Naive thymus-derived CD8-positive, alpha-beta T cell (primary cell): Measurements from ENCODE around the gene KIAA1328. TPM values are rescaled to one million over a fixed set of nuclear protein-coding genes. Genes with fewer than 3 reads are reported as not detected.

ENCODE experiments used
- ATAC-seq, 2 donors: fragments of 150-1000 bp; cut with Tn5 transposase in 1 of 2; sonication (Bioruptor Pico), chemical (Tn5 transposase) in 1 of 2; 1 replicate in 1 of 2; 2 replicates in 1 of 2; pipeline ENCODE4 v1.10.0; 2021; ENCODE audit warnings: mild to moderate bottlenecking in 2 of 2, moderate library complexity in 2 of 2
- POLR2A ChIA-PET: fragments of 350-600 bp; sonication (Branson Sonifier 250); formaldehyde crosslinking; loops from one replicate; lab custom pipeline; 2021; ENCODE audit warnings: antibody characterized with exemption; lab: Charles Lee
- DNase-seq, 10 donors: peaks; one replicate each; pipeline versions ENCODE4 v3.0.0 to v3.0.0-alpha.2; 2020 to 2022
- H3K27ac Mint-ChIP-seq, 10 donors: one replicate each; pipeline ENCODE4 v1.8.0; 2020 to 2022; ENCODE audit warnings: mild to moderate bottlenecking in 10 of 10, mixed read lengths in 10 of 10, moderate library complexity in 4 of 10, inconsistent platforms in 1 of 10
- H3K27me3 Mint-ChIP-seq, 5 donors: one replicate each; pipeline ENCODE4 v1.8.0; 2021 to 2022; ENCODE audit warnings: mixed read lengths in 5 of 5
- H3K36me3 Mint-ChIP-seq, 3 donors: one replicate each; pipeline ENCODE4 v1.8.0; 2020 to 2022; ENCODE audit warnings: mixed read lengths in 3 of 3, mild to moderate bottlenecking in 2 of 3, inconsistent platforms in 1 of 3
- H3K4me1 Mint-ChIP-seq, 4 donors: one replicate each; pipeline ENCODE4 v1.8.0; 2021 to 2022; ENCODE audit warnings: mixed read lengths in 4 of 4
- H3K4me3 Mint-ChIP-seq, 10 donors: one replicate each; pipeline ENCODE4 v1.8.0; 2020 to 2022; ENCODE audit warnings: mild to moderate bottlenecking in 10 of 10, mixed read lengths in 10 of 10, moderate library complexity in 6 of 10, inconsistent platforms in 1 of 10
- H3K9me3 Mint-ChIP-seq, 9 donors: one replicate each; pipeline ENCODE4 v1.8.0; 2020 to 2022; ENCODE audit warnings: mixed read lengths in 9 of 9, mild to moderate bottlenecking in 3 of 9, inconsistent platforms in 1 of 9, moderate library complexity in 1 of 9
- polyA plus RNA-seq, 3 donors: library from polyadenylated mRNA; unstranded; fragments of 300-500 nt; fragmentation: Illumina TruSeq; gene quantifications; one replicate each; pipeline ENCODE4 v1.2.3, GENCODE V29; 2021
- total RNA-seq, 8 experiments: library from RNA in 2 of 8; stranded (reverse) in 2 of 8; gene quantifications; one replicate each; pipeline ENCODE4 v1.2.3 and lab custom pipeline; 2021 to 2026

The KIAA1328 gene
- total and polyA plus RNA-seq, 5 experiments from 2014 or later: 6.3 to 15.1 (median 10.8) TPM

GRCh38 chr18:37222354-37222998 lies 393.5 kb downstream of the KIAA1328 start:
- DNase-seq (no peak), ATAC-seq (no peak)
- H3K9me3 Mint-ChIP-seq: peaks cover 0 to 14% (median 3%) of the 10 kb centered on the region in 9 donors
- no peak overlapping the region for H3K4me3 Mint-ChIP-seq
- peaks cover 0 to 5% (median 0%) of the 10 kb centered on the region in 4 donors for H3K4me1 Mint-ChIP-seq
- H3K27ac Mint-ChIP-seq: peak overlapping the region in 1 of 10 donors; percentile 67
- peaks cover 23 to 52% (median 23%) of the 10 kb centered on the region in 3 donors for H3K36me3 Mint-ChIP-seq
- POLR2A ChIA-PET: no interaction called here
- H3K27me3 Mint-ChIP-seq: no peaks in the 10 kb centered on the region

- DNase-seq: no peak
- no peaks in the 10 kb centered on the region for H3K27me3 Mint-ChIP-seq
- no peak overlapping the region for H3K4me3 Mint-ChIP-seq
- POLR2A ChIA-PET: no interaction called here
- peaks cover 28 to 57% (median 28%) of the 10 kb centered on the region in 3 donors for H3K36me3 Mint-ChIP-seq
- no peak overlapping the region for H3K27ac Mint-ChIP-seq
- ATAC-seq: no peak
- peaks cover 0 to 5% (median 0%) of the 10 kb centered on the region in 4 donors for H3K4me1 Mint-ChIP-seq
- peaks cover 0 to 15% (median 5%) of the 10 kb centered on the region in 9 donors for H3K9me3 Mint-ChIP-seq
Measured at GRCh38 chr18:37222999-37223378, 394.1 kb downstream of the KIAA1328 start.

GRCh38 chr18:37225279-37225678 lies 396.4 kb downstream of the KIAA1328 start:
- H3K36me3 Mint-ChIP-seq: peaks cover 28 to 52% (median 35%) of the 10 kb centered on the region in 3 donors
- H3K27ac Mint-ChIP-seq: peak overlapping the region in 1 of 10 donors; percentile 28
- no peaks in the 10 kb centered on the region for H3K27me3 Mint-ChIP-seq
- H3K4me3 Mint-ChIP-seq: no peak overlapping the region
- H3K9me3 Mint-ChIP-seq: peaks cover 0 to 27% (median 5%) of the 10 kb centered on the region in 9 donors
- no peak for ATAC-seq
- POLR2A ChIA-PET: no interaction called here
- peaks cover 0 to 5% (median under 1%) of the 10 kb centered on the region in 4 donors for H3K4me1 Mint-ChIP-seq
- no peak for DNase-seq

- peaks cover 0 to 27% (median 5%) of the 10 kb centered on the region in 9 donors for H3K9me3 Mint-ChIP-seq
- no peak for ATAC-seq
- POLR2A ChIA-PET: no interaction called here
- no peaks in the 10 kb centered on the region for H3K27me3 Mint-ChIP-seq
- H3K36me3 Mint-ChIP-seq: peaks cover 11 to 19% (median 19%) of the 10 kb centered on the region in 3 donors
- H3K27ac Mint-ChIP-seq: peak overlapping the region in 1 of 10 donors; percentile 5
- H3K4me1 Mint-ChIP-seq: peaks cover 0 to 2% (median 0%) of the 10 kb centered on the region in 4 donors
- DNase-seq: no peak
- H3K4me3 Mint-ChIP-seq: no peak overlapping the region
Measured at GRCh38 chr18:37230768-37231167, 401.8 kb downstream of the KIAA1328 start.

GRCh38 chr18:37231251-37231650 lies 402.3 kb downstream of the KIAA1328 start:
- Mint-ChIP-seq H3K4me1 (peaks cover 0 to 2% (median 0%) of the 10 kb centered on the region in 4 donors), H3K4me3 (no peak overlapping the region), H3K27me3 (no peaks in the 10 kb centered on the region), H3K9me3 (peaks cover 0 to 27% (median 5%) of the 10 kb centered on the region in 9 donors), H3K36me3 (peaks cover 7 to 14% (median 14%) of the 10 kb centered on the region in 3 donors), H3K27ac (no peak overlapping the region)
- DNase-seq: no peak
- ATAC-seq: no peak
- POLR2A ChIA-PET: no interaction called here

- H3K27ac Mint-ChIP-seq: no peak overlapping the region
- H3K27me3 Mint-ChIP-seq: peaks cover 2 to 9% (median 4%) of the 10 kb centered on the region in 5 donors
- ATAC-seq (no peak), DNase-seq (no peak)
- H3K36me3 Mint-ChIP-seq: peaks cover 0 to 3% (median 0%) of the 10 kb centered on the region in 3 donors
- POLR2A ChIA-PET: no interaction called here
- H3K4me3 Mint-ChIP-seq: no peak overlapping the region
- H3K4me1 Mint-ChIP-seq: peaks cover 0 to 3% (median 0%) of the 10 kb centered on the region in 4 donors
- peaks cover 0 to 3% (median 0%) of the 10 kb centered on the region in 9 donors for H3K9me3 Mint-ChIP-seq
Measured at GRCh38 chr18:37235583-37235982, 406.7 kb downstream of the KIAA1328 start.

- Mint-ChIP-seq H3K27ac (no peak overlapping the region), H3K36me3 (peaks cover 0 to 3% (median 1%) of the 10 kb centered on the region in 3 donors), H3K4me3 (no peak overlapping the region), H3K4me1 (peaks cover 0 to 4% (median under 1%) of the 10 kb centered on the region in 4 donors), H3K9me3 (peaks cover 0 to 5% (median 0%) of the 10 kb centered on the region in 9 donors), H3K27me3 (peaks cover 8 to 22% (median 9%) of the 10 kb centered on the region in 5 donors)
- DNase-seq (no peak), ATAC-seq (no peak)
- POLR2A ChIA-PET: no interaction called here
Measured at GRCh38 chr18:37238282-37239108, 409.6 kb downstream of the KIAA1328 start.

GRCh38 chr18:37242091-37242490 lies 413.2 kb downstream of the KIAA1328 start:
- Mint-ChIP-seq H3K36me3 (peaks cover 0 to 13% (median 2%) of the 10 kb centered on the region in 3 donors), H3K4me3 (no peak overlapping the region), H3K4me1 (peaks cover 0 to 10% (median 4%) of the 10 kb centered on the region in 4 donors), H3K27ac (peak overlapping the region in 1 of 10 donors; percentile 42), H3K9me3 (peaks cover 0 to 12% (median 4%) of the 10 kb centered on the region in 9 donors), H3K27me3 (peaks cover 23 to 45% (median 29%) of the 10 kb centered on the region in 5 donors)
- POLR2A ChIA-PET: no interaction called here
- ATAC-seq (no peak), DNase-seq (no peak)

- peaks cover 0 to 17% (median 6%) of the 10 kb centered on the region in 9 donors for H3K9me3 Mint-ChIP-seq
- peaks cover 0 to 10% (median 4%) of the 10 kb centered on the region in 4 donors for H3K4me1 Mint-ChIP-seq
- H3K36me3 Mint-ChIP-seq: peaks cover 0 to 13% (median 2%) of the 10 kb centered on the region in 3 donors
- DNase-seq (no peak), ATAC-seq (no peak)
- H3K4me3 Mint-ChIP-seq: peak overlapping the region in 1 of 10 donors; percentile 12
- no peak overlapping the region for H3K27ac Mint-ChIP-seq
- H3K27me3 Mint-ChIP-seq: peaks cover 22 to 45% (median 28%) of the 10 kb centered on the region in 5 donors
- POLR2A ChIA-PET: no interaction called here
Measured at GRCh38 chr18:37242826-37243560, 414.1 kb downstream of the KIAA1328 start.

GRCh38 chr18:37243741-37244140 lies 414.8 kb downstream of the KIAA1328 start:
- POLR2A ChIA-PET: no interaction called here
- Mint-ChIP-seq H3K4me1 (peaks cover 0 to 10% (median 4%) of the 10 kb centered on the region in 4 donors), H3K36me3 (peaks cover 0 to 13% (median 2%) of the 10 kb centered on the region in 3 donors), H3K4me3 (peak overlapping the region in 1 of 10 donors; percentile 56), H3K9me3 (peaks cover 0 to 17% (median 7%) of the 10 kb centered on the region in 9 donors), H3K27ac (no peak overlapping the region), H3K27me3 (peaks cover 22 to 45% (median 31%) of the 10 kb centered on the region in 5 donors)
- no peak for DNase-seq
- no peak for ATAC-seq

- POLR2A ChIA-PET: no interaction called here
- Mint-ChIP-seq H3K4me3 (no peak overlapping the region), H3K4me1 (peaks cover 0 to 10% (median 4%) of the 10 kb centered on the region in 4 donors), H3K27me3 (peaks cover 22 to 53% (median 35%) of the 10 kb centered on the region in 5 donors), H3K36me3 (peaks cover 0 to 13% (median 2%) of the 10 kb centered on the region in 3 donors), H3K9me3 (peaks cover 0 to 18% (median 7%) of the 10 kb centered on the region in 9 donors), H3K27ac (no peak overlapping the region)
- ATAC-seq: no peak
- no peak for DNase-seq
Measured at GRCh38 chr18:37244618-37245017, 415.7 kb downstream of the KIAA1328 start.

- Mint-ChIP-seq H3K4me3 (no peak overlapping the region), H3K4me1 (peaks cover 0 to 10% (median 5%) of the 10 kb centered on the region in 4 donors), H3K36me3 (peaks cover 0 to 13% (median 2%) of the 10 kb centered on the region in 3 donors), H3K9me3 (peaks cover 0 to 18% (median 8%) of the 10 kb centered on the region in 9 donors), H3K27ac (no peak overlapping the region), H3K27me3 (peaks cover 24 to 70% (median 55%) of the 10 kb centered on the region in 5 donors)
- POLR2A ChIA-PET: no interaction called here
- DNase-seq (no peak), ATAC-seq (no peak)
Measured at GRCh38 chr18:37246779-37247340, 417.9 kb downstream of the KIAA1328 start.
